Stimulated activated CD8-positive, alpha-beta memory T cell treated with anti-CD3 and anti-CD28 coated beads, Interleukin-4, amount 100 ng/mL, for 1 hour (primary cell): ENCODE results near the gene RTN4IP1.

Experiments
- DNase-seq, 2 donors: peaks; one replicate each; pipeline ENCODE4 v3.0.0-alpha.2; 2020; ENCODE audit warnings: low read depth in 2 of 2, low spot score in 1 of 2

RTN4IP1 gene

GRCh38 chr6:106629103-106629858, at the start of gene RTN4IP1, which contains the start of gene QRSL1:
Gene RTN4IP1, minus strand, starts transcription at chr6:106629498. Its CDS starts 477 bp downstream, at chr6:106629021.
Gene QRSL1, plus strand, starts transcription at chr6:106629578. Its CDS starts 104 bp downstream, at chr6:106629682.
- DNase-seq = peak; percentile 38 to 66

GRCh38 chr6:106677282-106677681, 48.0 kb upstream of the RTN4IP1 start:
- DNase-seq = no peak

GRCh38 chr6:106674541-106675229, 45.4 kb upstream of the RTN4IP1 start:
- DNase-seq = no peak

GRCh38 chr6:106671651-106672050, 42.4 kb upstream of the RTN4IP1 start:
- DNase-seq = no peak

GRCh38 chr6:106670236-106670635, 40.9 kb upstream of the RTN4IP1 start:
- no peak for DNase-seq

GRCh38 chr6:106667022-106667402, 37.7 kb upstream of the RTN4IP1 start:
- DNase-seq = no peak

GRCh38 chr6:106666282-106667021, 37.2 kb upstream of the RTN4IP1 start:
- DNase-seq = no peak

- DNase-seq = no peak
Measured at GRCh38 chr6:106662458-106662857, 33.2 kb upstream of the RTN4IP1 start.

GRCh38 chr6:106659859-106660258, 30.6 kb upstream of the RTN4IP1 start:
- no peak for DNase-seq

GRCh38 chr6:106658469-106658868, 29.2 kb upstream of the RTN4IP1 start:
- no peak for DNase-seq

GRCh38 chr6:106648651-106649308, 19.5 kb upstream of the RTN4IP1 start:
- no peak for DNase-seq

GRCh38 chr6:106643061-106643460, 13.8 kb upstream of the RTN4IP1 start:
- DNase-seq = no peak

GRCh38 chr6:106642476-106642875, 13.2 kb upstream of the RTN4IP1 start:
- no peak for DNase-seq

- DNase-seq = no peak
Measured at GRCh38 chr6:106639812-106640211, 10.5 kb upstream of the RTN4IP1 start.

GRCh38 chr6:106637717-106638341, 8.5 kb upstream of the RTN4IP1 start:
- DNase-seq = no peak

GRCh38 chr6:106637051-106637716, 7.9 kb upstream of the RTN4IP1 start:
- no peak for DNase-seq

GRCh38 chr6:106634565-106634964, 5.3 kb upstream of the RTN4IP1 start:
- DNase-seq = no peak

GRCh38 chr6:106631346-106631745, 2.0 kb upstream of the RTN4IP1 start:
- DNase-seq = no peak

- no peak for DNase-seq
Measured at GRCh38 chr6:106630366-106630765, 1.1 kb upstream of the RTN4IP1 start.

GRCh38 chr6:106629859-106630163, 513 bp upstream of the RTN4IP1 start:
- peak in 1 of 2 donors; percentile 5 for DNase-seq
